Measurements from ENCODE around the gene SMIM10L2A.

- TF ChIP-seq CTCF (conservative IDR thresholded peaks at IDR 0.05 in 1 of 2, IDR thresholded peaks at IDR 0.05 in 1 of 2; ENCODE audit: extremely low read depth in 1 of 2, insufficient read depth in 1 of 2, low read depth in 1 of 2, low read length in 2 of 2) (no peak), EZH2 (IDR thresholded peaks at IDR 0.05; ENCODE audit: borderline replicate concordance, low read length) (no peak)
Measured at GRCh38 chrX:135453381-135453780, 31.6 kb downstream of the SMIM10L2A start.
